T-helper 22 cell (primary cell): Measurements from ENCODE around the gene PRDM12.
A peak's percentile ranks its signal among the peaks of the same experiment; 100 is the strongest.
"Not testable (repeated sequence)": the region's sequence is repeated elsewhere in the genome, so short reads cannot be mapped to it uniquely, and the experiment has no call there.

ENCODE experiments used
- DNase-seq: peaks from one replicate; pipeline ENCODE4 v3.0.0-alpha.2; 2020; ENCODE audit warnings: low read depth

The PRDM12 gene

DNA sequence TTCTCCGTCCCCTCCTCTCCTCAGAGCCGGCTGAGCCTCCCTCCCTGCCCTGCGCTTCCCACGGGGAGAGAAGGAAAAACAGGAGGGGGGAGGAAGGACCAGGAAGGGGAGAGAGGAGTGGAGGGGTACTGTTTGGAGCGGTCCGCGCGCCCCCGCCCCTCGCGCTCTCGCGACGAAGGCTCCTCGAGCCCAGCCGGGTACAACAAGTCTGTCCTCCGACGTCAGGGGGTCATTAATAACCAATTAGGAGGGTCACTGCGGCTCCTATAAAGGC, 480 bp upstream of the PRDM12 start:
- no peak for DNase-seq

DNA sequence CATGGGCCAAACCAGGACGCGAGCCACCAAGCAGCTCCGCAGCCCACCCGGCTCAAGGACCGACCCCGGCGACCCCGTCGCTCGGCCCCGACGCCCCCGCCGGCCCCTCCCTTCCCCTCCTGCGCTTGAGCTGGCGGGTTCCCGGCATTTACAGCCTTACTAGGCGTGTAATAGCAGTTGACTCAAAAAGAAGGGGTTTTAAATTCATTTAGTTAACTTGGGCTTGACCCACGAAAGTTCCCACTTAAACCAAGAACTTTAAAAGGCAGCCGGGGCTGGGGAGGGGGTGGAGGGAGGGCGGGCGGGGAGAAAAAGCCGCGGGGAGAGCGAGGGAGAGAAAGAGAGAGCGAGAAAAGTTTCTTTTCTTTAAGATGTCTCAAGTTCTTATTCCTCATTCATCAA, 636 bp downstream of the PRDM12 start:
- DNase-seq: no peak

DNA sequence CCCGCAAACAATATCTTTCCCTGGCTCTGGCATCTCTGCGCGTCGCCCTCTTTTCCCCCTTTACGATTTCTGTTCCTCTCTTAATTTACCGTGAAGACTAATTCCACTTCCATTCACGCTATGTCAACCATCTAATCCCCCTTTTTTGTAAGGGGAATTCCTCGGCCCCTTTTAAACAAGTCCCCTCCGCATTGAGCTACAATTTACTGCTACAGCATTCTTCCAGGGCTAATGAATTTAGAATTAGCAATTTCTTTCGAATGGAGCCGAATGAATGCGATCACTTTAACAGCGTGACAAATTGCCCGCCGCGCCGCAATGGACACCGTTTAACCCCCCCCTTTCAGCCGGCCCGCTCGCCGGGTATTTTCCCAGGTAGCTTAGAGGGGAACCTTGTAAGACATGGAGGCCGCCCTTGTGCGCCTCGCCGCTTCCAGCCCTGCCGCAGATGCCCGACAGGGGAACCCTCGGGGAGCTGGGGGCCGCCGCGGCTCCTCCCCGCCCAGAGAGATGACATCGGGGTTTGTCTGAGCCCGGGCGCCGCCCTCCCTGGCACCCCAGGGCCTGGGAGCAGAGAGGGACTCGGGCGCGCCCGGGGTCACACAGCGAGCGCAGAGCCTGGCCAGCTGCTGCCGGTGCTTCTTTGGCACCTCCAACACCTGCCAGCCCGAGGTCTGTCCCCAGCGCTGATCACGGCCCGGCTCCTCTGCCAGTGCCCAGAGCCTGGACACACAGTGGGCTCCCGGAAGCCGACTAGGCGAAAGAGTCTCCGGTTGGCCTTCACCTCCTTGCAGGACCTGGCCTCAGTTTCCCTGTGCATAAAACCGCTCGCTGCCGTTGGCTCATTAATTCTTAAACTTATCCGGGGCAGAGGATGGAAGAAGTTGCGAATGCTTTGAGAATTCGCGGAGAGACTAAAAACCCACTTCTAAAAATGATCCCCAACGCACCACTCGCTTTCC, 1.3 kb downstream of the PRDM12 start:
- no peak for DNase-seq

DNA sequence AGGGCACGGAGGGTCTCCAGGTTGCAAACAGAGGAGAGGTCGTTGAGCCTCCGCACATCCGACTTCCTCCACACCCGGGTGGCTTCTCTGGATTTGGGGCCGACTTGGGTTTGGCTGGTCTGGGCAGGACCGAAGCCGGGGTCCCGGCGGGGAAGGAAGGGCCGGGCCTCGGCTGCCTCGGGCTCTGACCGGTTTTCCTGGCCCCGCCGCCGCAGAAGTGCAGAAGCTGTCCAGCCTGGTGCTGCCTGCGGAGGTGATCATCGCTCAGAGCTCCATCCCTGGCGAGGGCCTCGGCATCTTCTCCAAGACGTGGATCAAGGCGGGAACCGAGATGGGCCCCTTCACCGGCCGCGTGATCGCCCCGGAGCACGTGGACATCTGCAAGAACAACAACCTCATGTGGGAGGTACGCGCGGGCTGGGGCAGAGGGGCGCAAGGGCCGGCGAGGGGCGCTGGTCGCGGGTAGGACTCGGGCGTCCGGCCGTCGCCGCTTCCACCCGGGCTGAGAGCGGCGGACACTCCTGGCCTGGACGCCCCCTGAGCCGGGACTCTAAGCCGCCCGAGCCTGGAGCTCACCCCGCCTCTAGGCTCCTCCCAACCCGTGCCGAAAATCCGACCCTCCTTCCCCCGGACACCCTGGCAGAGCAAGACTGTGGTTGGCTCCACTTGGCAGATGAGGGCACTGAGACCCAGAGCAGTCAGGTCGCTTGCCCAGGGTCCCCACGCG, 2.2 kb downstream of the PRDM12 start:
- DNase-seq: no peak

DNA sequence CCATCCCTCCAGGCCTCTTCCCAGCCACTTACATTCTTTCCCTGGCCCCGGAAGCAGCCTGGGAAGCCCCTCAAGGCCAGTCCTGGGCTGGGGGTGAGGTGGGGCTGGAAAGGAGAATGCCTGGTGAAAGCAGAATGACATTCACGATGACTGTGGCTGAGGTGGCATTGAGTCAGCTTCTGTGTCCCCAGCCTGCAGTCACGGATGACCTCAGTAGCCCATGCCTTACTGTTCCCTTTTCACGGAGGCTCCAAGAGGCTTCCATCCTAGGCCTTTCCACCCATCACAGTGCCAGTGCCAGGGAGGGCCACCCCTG, 2.7 kb downstream of the PRDM12 start:
- no peak for DNase-seq

DNA sequence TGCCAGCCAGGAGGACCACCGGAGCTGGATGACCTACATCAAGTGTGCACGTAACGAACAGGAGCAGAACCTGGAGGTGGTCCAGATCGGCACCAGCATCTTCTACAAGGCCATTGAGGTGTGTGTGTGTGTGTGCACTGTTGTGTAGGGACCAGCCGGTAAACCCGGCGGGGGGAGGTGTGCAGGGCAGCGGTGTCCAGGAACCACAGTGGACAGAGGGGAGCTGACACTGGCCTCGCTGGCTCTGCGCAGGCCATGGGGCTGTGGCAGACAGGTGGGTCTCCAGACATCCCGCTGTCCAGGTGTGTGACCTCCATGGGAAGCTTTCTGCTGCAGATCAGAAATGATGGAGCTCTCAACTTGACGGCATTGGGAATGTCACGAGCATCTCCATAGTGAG, 3.8 kb downstream of the PRDM12 start:
- no peak for DNase-seq

DNA sequence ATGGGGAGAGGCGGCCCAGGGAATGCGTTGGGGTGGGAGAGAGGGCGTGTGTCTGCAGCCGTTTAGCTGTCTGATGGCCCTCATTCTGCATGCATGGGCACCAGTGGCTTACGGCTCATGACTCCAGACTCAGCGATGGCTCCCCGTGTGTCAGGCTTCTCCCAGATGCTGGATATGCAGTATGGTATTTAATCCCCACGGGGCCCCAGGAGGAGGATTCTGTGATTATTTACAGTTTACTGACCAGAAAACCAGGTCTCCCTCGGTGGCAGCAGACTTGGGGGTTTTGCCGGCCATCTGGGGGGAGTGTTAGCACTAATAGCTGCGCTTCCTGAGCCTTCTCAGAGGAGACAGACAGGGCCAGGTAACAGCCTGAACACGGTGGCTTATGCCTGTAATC, 4.3 kb downstream of the PRDM12 start:
- no peak for DNase-seq

DNA sequence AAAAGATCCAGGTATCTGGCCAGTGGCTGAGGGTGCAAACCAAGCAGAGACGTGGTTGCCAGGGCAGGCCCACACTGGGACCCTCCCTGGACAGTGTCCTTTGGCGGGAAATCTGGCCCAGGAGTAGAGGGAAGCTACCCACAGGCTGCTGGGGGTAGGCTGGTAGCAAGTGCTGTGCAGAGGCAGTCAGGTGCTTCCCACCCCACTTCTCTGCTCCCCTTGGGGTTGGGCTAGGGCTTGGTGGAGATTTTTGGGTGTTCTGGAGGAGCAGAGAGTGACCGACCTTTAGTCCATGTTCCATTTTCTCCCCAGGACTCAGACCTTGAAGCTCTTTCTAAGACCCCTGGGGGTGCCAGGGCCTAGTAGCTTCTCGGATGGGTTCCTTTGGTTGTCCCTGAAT, 5.6 kb downstream of the PRDM12 start:
- DNase-seq: no peak

DNA sequence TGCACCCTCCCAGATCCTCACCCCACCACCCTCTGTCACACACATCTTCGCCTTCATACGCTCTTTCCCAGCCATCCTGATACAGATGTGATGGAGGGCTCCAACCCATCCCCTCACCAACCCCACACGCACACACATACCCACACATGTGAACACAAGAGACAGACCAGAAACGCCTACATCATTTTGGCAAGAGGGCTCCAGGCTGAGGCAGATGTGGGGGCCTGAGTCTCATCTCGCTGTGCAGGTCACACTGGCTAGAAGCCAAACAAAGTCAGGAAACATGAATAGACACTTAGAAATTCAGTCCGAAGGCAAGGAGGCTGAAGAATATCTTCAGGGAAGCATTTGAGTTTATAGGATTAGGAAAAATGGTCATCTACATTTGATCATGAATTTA, 6.2 kb downstream of the PRDM12 start:
- no peak for DNase-seq

DNA sequence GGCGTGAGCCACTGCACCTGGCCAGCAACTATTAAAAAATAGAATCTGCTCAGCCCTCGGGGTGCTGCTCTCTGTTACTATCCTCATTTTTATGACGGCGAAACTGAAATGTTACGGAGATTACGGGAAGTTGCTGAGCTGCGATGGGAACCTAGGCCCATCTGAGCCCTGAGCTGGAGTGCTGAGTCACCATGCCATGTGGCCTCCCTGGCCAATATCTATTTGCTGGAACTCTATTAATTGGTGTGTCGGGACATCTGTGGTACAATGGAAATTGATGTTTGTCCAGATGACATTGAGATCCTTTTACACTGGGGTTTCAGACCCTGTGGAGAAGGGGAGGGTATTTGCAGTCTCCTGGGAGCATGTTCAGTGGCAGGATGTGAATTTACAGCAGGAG, 8.1 kb downstream of the PRDM12 start:
- no peak for DNase-seq

DNA sequence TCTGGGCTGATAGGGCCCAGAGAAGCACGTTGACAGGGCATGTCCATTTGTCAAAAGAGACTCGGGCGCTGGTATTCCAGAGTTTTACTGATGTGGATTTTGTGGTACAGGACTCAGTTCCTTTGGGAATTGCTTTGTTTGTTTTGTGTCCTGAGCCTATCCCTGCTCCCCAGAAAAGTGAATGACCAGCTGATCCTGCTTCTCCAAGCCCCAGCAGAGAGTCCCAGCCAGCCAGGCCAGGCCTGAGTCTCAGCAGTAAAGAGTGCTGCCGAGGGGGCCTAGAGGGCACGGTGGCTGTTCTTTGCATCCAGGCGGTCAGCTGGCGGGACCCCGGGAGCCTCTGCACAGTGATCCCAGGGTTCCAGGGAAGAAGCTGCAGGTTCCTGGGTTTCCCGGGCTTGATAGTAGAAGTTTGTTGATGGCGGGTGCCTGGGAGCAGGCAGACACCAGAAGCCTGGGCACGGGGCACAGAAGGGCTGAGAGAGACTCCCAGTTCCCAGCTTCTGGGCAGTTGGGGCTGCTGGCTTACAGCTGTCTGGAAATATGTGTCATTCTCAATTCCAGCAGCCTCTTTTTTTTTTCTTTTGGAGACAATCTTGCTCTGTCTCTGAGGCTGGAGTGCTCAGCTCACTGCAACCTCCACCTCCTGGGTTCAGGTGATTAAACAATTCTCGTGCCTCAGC, 8.7 kb downstream of the PRDM12 start:
- DNase-seq: no peak

DNA sequence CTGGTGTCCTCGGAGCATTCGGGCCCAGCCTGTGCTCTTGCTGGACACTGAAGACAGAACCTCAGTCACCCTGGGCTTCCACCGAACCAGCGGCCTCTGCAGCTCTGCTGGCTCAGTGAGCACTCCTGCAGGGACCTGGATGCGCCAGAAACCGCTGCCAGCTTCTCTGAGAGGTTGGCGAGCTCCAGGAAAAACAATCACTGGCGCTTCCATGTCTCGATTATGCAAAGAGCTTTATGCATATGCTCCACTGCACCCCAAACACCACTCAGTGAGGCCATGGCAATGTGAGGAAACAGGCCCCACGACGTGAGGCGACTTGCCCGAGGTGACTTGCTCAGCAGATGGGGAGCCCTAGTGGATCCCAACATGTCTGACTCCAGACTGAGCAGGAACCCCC, 11.0 kb downstream of the PRDM12 start:
- no peak for DNase-seq

DNA sequence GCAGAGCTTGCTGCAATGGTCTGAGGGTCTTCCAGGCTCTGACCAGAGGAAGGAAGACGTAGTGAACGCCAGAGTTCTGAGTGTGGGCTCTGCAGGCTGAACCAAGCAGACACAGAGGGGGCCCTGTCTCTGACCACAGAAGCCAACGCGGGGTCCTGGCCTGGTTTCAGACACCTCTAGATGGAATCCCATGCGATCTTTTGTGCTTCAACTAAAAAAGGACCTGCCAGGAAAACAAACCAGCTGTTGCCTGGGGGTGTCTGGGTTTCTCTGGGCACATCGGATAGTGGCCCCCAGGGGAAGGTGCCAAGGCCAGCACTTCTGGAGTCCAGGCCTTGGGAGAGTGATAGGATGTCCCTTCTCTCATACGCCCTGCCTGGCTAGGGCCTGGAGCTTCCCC, 12.9 kb downstream of the PRDM12 start:
- DNase-seq: no peak

DNA sequence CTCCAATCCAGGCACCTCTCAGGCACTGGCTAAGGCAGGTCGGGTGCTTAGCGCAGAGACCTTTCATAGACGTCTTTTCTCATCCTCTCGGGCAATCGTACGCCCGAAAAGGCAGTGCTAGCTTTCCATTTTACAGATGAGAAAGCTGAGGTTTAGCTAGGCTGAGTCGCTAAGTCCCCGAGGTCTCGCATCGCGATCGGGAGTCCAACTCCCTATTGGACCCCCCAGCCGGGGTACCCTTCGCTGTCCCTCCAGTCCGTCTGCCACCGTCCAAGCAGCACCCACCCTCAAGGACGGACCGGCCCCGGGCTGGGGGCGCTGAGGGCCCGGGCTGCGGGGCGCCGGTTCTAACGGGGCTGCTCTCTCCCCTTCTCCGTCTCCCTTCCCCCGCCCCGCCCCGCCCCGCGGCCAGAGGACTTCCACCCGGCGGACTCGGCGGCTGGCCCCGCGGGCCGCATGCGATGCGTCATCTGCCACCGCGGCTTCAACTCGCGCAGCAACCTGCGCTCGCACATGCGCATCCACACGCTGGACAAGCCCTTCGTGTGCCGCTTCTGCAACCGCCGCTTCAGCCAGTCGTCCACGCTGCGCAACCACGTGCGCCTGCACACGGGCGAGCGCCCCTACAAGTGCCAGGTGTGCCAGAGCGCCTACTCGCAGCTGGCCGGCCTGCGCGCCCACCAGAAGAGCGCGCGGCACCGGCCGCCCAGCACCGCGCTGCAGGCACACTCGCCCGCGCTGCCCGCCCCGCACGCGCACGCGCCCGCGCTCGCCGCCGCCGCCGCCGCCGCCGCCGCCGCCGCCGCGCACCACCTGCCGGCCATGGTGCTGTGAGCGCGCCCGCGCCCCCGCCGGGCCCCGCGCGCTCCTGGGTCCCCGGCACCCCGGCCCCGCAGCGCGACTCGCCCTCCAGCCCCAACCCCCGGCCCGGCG, 16.7 kb downstream of the PRDM12 start:
- peak; percentile 30 for DNase-seq

DNA sequence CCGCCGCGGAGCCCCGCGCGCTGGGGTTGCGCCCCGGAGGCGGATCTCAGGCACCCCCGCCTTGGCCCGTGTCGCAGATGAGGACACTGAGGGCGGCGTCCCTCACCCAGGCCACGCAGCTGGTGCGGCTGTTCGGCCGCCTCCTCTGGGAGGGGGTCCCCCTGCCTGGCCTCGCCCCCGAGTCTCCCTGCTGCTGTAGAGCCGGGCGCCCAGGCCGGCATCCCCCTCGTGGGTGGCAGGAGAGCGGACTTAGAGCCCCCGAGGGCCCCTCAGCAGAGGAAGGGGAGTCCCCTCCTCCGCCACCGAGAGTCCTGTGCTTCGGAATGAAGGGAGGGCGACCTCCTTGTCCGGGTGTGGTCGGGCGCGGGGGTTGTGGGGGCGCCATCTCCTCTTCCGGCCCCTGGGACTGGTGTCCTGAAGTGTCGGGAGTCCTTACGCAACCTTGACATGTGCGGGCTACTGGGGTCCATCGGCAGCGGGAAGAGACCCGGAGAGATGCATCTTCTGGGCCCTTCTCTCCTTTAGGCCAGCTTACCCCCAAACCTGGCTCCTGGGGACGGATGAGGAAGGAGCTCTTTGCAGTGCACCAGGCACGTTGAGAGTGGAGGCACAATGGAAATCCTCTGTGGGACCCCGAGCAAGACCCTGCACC, 17.5 kb downstream of the PRDM12 start:
- DNase-seq: no peak

DNA sequence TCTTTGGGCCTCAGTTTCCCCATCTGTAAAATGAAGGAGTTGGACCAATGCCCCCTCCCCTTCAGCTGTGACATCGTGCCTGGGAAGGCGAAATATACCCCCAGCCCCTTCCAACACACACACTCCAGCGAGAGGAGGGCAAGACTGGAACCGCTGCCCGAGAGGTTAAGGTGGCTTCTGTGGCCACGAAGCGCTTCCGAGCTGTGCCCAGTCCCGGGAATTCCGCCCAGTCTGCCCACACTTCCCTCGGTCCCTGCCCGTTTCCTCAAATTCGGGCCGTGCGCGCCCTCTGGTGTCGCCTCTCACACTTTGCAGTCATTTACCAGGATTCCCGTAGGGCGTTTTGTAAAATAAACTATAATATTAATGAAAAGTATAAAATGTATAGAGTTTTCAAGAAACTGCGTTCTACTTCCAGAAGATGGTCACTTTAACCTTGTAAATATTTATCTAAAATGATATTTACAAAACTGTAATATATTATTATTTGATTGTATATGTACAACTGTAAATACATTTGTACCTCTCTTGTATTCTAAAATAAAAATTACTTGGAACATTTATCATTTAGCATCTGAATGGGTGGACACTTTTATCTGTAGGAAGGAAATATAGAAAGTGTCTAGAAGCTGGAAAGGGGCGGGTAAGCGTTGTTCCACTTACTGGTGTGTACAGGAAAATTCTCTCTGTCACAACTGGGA, 18.2 kb downstream of the PRDM12 start:
- DNase-seq: no peak

DNA sequence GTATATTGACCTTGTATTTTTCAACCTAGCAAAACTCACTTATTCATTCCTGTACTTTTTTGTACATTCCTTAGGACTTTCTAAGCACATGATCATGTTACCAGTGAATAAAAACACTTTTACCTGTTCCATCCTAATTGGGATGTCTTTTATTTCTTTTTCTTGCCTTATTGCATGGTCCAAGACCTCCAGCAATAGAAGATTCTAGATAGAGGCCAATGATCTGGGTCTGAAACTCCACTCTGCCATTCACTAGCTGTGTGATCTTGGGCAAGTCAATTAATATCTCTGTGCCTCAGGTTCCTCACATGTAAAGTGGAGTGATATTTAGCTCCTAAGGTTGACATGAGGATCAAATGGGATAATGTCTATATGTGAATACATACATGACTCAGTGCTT, 20.7 kb downstream of the PRDM12 start:
- DNase-seq: no peak

DNA sequence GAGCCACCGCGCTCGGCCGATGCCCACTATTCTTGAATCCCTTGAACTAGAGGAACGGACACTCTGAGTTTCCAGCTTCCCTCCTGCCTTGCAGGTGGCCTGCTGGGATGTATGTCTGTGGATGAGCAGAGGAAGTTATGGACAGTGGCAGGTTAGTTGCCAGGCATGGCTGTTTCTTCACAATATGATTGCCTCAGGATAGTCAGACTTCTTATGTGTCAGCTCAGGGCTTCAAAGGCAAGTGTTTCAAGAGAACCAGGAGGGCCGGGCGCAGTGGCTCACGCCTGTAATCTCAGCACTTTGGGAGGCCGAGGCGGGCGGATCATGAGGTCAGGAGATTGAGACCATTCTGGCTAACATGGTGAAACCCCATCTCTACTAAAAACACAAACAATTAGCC, 21.6 kb downstream of the PRDM12 start:
- not testable (repeated sequence) for DNase-seq

DNA sequence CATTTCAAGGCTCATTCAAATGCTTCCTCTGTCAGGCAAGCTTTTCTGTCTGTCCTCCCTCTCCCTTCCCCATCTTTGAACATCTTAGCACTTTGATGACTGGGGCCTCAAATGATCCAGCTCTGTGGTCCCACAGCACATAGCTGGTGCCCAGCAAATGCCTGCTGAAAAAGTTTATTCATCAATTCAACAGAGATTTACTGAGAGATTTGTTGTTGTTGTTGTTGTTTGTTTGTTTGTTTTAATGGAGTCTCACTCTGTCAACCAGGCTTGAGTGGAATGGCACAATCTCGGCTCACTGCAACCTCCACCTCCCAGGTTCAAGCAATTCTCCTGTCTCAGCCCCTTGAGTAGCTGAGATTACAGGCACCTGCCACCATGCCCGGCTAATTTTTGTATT, 23.2 kb downstream of the PRDM12 start:
- DNase-seq: no peak

DNA sequence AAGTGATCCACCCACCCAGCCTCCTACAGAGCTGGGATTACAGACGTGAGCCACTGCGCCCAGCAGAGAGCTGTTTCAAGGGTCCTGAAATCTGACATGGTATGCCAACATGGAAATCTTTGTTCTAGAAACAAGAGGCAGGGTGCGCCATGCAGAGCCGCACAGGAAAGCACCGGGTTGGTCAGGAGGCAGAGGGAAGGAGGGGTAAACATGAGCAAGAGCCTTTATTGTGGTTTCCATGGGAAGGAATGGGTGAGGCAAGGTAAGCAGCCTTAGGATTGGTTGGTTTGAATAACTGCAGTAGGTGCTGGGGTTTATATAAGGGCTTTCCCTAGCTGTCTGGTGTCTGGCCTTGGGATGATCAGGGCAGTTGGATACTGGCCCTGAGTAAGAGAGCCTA, 23.7 kb downstream of the PRDM12 start:
- DNase-seq: no peak

DNA sequence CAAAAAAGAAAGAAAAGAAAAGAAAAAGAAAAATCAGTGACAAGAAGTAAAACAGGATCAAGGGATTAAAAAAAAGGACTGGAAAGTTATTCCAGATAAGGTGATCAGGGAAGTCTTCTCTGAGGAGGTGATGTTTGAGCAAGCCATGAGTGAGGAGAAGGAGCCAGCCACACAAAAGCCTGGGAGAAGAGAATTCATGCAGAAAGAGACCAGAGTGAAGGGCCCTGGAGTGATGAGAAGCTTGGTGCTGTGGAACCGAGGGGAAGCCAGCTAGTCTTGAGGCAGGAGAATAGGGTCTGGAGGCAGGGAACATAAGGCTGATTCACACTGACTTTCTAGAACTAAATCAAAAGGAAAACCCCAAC, 25.2 kb downstream of the PRDM12 start:
- no peak for DNase-seq
